ENCODE data around the gene PIP5KL1.

PIP5KL1 gene

GRCh38 chr9:127893392-127893791, 37.2 kb downstream of the PIP5KL1 start:
- no peak for DNase-seq (ENCODE audit: low read depth)
- H3K4me3 ChIP-seq (ENCODE audit: low read depth, low read length) = no peak overlapping the region
- TF ChIP-seq, protein P1, sequence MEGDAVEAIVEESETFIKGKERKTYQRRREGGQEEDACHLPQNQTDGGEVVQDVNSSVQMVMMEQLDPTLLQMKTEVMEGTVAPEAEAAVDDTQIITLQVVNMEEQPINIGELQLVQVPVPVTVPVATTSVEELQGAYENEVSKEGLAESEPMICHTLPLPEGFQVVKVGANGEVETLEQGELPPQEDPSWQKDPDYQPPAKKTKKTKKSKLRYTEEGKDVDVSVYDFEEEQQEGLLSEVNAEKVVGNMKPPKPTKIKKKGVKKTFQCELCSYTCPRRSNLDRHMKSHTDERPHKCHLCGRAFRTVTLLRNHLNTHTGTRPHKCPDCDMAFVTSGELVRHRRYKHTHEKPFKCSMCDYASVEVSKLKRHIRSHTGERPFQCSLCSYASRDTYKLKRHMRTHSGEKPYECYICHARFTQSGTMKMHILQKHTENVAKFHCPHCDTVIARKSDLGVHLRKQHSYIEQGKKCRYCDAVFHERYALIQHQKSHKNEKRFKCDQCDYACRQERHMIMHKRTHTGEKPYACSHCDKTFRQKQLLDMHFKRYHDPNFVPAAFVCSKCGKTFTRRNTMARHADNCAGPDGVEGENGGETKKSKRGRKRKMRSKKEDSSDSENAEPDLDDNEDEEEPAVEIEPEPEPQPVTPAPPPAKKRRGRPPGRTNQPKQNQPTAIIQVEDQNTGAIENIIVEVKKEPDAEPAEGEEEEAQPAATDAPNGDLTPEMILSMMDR (IDR thresholded peaks at IDR 0.05; ENCODE audit: low read depth, low read length) = no peak
- TF ChIP-seq, protein P2, sequence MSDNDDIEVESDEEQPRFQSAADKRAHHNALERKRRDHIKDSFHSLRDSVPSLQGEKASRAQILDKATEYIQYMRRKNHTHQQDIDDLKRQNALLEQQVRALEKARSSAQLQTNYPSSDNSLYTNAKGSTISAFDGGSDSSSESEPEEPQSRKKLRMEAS (IDR thresholded peaks at IDR 0.05; ENCODE audit: low read depth, low read length) = no peak
- TF ChIP-seq POLR2A (IDR thresholded peaks at IDR 0.05; ENCODE audit: extremely low read depth, insufficient read length) (no peak), MYC (IDR thresholded peaks at IDR 0.05; ENCODE audit: low read depth, low read length) (no peak)

- no peak for DNase-seq (ENCODE audit: low read depth)
- no peak overlapping the region for H3K4me3 ChIP-seq (ENCODE audit: low read depth, low read length)
- TF ChIP-seq, protein P2 (IDR thresholded peaks at IDR 0.05; ENCODE audit: low read depth, low read length) = no peak
- no peak for TF ChIP-seq MYC (IDR thresholded peaks at IDR 0.05; ENCODE audit: low read depth, low read length)
Observed at GRCh38 chr9:127892831-127893230, 37.7 kb downstream of the PIP5KL1 start.

DNA sequence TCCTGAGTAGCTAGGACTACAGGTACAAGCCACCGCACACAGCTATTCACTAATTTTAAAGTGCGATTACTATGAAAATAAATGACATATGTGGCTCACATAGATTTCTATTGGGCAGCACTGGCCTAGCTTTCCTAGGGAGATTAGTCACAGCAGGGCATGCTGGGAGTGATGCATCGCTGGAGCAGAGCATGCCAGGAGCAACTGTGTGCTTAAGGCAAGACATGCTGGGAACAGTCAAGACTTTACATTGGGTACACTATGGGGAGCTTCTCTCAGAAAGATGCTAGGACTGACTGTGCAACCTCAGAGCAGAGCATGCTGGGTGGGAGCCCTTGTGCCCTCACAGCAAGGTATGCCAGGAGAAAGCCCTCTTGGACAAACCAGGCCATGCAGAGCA, 40.5 kb downstream of the PIP5KL1 start:
- TF ChIP-seq POLR2A (IDR thresholded peaks at IDR 0.05; ENCODE audit: extremely low read depth, insufficient read length) (no peak), MYC (IDR thresholded peaks at IDR 0.05; ENCODE audit: low read depth, low read length) (no peak)
- TF ChIP-seq, protein P1 (IDR thresholded peaks at IDR 0.05; ENCODE audit: low read depth, low read length) = no peak
- TF ChIP-seq, protein P2 (IDR thresholded peaks at IDR 0.05; ENCODE audit: low read depth, low read length) = no peak
- no peak overlapping the region for H3K4me3 ChIP-seq (ENCODE audit: low read depth, low read length)
- DNase-seq (ENCODE audit: low read depth) = no peak

- peak; percentile 47 for DNase-seq (ENCODE audit: low read depth)
- TF ChIP-seq, protein P1 (IDR thresholded peaks at IDR 0.05; ENCODE audit: low read depth, low read length) = peak; percentile 1
- no peak for TF ChIP-seq MYC (IDR thresholded peaks at IDR 0.05; ENCODE audit: low read depth, low read length)
- no peak overlapping the region for H3K4me3 ChIP-seq (ENCODE audit: low read depth, low read length)
Observed at GRCh38 chr9:127887792-127888191, 42.8 kb downstream of the PIP5KL1 start.

DNA sequence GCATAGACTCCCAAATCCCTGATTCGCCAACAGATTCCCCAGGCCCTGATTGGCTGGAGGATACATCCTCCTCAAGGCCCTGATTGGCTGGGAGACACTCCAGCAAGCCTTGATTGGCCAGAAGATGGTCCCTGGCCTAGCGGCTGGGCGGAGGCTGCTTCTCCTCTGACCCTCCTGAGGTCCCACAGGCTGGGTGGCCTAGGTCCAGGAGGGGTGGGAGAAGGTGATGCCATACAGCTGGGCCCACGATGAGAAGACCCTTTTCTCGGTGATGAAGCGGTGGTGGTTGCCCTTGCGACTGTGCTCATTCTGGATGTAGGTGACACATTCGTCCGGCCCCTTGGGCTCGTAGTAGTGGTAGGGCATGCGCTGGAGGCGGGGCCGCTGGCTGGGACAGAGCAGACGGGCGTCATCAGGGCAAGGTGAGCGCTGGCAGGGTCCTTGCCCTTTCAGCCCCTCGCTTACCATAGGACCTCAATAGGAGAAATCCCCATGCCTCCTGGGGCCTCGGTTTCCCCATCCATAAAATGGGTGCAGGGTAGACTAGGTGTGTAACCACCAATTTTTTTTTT, 44.1 kb downstream of the PIP5KL1 start:
- no peak for DNase-seq (ENCODE audit: low read depth)
- H3K4me3 ChIP-seq (ENCODE audit: low read depth, low read length) = no peak overlapping the region
- TF ChIP-seq MYC (IDR thresholded peaks at IDR 0.05; ENCODE audit: low read depth, low read length) = no peak
- TF ChIP-seq, protein P2 (IDR thresholded peaks at IDR 0.05; ENCODE audit: low read depth, low read length) = no peak
- no peak for TF ChIP-seq POLR2A (IDR thresholded peaks at IDR 0.05; ENCODE audit: extremely low read depth, insufficient read length)
- TF ChIP-seq, protein P1 (IDR thresholded peaks at IDR 0.05; ENCODE audit: low read depth, low read length) = no peak

GRCh38 chr9:127885508-127886281, 44.9 kb downstream of the PIP5KL1 start:
- H3K4me3 ChIP-seq (ENCODE audit: low read depth, low read length) = no peak overlapping the region
- no peak for DNase-seq (ENCODE audit: low read depth)
- TF ChIP-seq, protein P1 (IDR thresholded peaks at IDR 0.05; ENCODE audit: low read depth, low read length) = no peak
- no peak for TF ChIP-seq POLR2A (IDR thresholded peaks at IDR 0.05; ENCODE audit: extremely low read depth, insufficient read length)

Measured in NB4 (cell line).